Measurements from ENCODE around the gene SCAMP1.
"Not testable (repeated sequence)": the region's sequence is repeated elsewhere in the genome, so short reads cannot be mapped to it uniquely, and the experiment has no call there.

SCAMP1 gene

DNA sequence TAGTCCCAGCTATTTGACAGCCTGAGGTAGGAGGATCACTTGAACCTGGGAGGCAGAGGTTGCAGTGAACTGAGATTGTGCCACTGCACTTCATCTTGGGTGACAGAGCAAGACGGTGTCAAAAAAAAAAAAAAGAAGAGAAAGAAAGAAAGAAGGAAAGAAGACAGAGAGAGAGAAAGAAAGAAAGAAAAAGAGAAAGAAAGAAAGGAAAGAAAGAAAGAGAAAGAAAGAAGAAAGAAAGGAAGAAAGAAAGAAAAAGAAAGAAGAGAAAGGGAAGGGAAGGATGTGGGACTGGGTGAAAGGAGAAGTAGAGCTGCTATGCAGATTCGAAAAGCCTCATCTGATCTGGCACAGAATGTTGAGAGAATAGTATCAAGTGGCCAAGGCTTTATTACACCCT, 23.7 kb upstream of the SCAMP1 start:
- no peak overlapping the region for H3K27ac ChIP-seq (ENCODE audit: low read length)
- peaks cover 28% of the 10 kb centered on the region for H3K27me3 ChIP-seq (ENCODE audit: control insufficient read depth, insufficient read depth, low read length)
- no peaks in the 10 kb centered on the region for H3K36me3 ChIP-seq (ENCODE audit: control insufficient read depth, low read depth, low read length)
- H3K4me3 ChIP-seq (ENCODE audit: low read length) = no peak overlapping the region
- no peaks in the 10 kb centered on the region for H3K9me3 ChIP-seq (ENCODE audit: control insufficient read depth, low read depth, low read length)
- H3K4me1 ChIP-seq (ENCODE audit: control insufficient read depth, low read depth, low read length) = peaks cover 8% of the 10 kb centered on the region
- H3K9ac ChIP-seq (ENCODE audit: low read length) = no peak overlapping the region

DNA sequence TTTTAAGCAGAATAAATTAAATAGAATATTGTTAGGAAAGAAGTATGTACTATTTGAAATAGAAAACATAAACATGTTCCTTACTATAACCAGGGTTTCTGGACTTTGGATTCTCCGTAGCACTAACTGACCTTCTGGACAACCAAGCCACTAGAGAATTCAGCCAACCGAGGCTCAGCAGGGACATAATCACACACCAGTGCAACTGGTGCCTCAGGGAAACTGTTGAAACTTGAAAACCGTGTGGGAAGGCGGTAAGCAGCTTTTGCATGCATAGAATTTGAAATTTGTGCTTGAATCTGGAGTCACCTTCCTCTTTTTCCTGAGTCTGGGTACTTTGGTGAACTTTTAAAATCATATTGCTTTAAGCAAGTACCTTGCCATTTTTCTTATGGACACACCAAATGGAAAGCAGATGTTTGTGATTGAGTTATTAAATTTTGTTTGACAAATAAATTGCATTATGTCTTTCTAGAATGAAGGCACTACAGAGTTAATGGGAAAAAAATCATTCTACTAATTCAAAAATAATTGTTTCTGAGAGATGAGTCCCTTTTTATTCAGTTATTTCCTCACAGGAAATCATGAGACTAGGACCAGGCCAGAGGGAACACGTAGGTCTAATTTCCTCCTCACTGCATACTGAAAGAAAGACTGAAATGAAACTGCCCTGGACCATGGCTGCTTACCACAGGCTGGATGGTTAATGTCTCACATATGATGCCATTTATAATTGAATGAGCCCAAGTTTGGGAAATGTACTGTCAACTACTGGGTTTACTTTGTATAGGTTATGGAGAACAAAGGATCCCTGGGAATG, 20.6 kb upstream of the SCAMP1 start:
- Histone ChIP-seq H3K27ac (ENCODE audit: low read length) (no peak overlapping the region), H3K9ac (ENCODE audit: low read length) (no peak overlapping the region), H3K4me3 (ENCODE audit: low read length) (no peak overlapping the region), H3K4me1 (ENCODE audit: control insufficient read depth, low read depth, low read length) (peaks cover 11% of the 10 kb centered on the region), H3K36me3 (ENCODE audit: control insufficient read depth, low read depth, low read length) (no peaks in the 10 kb centered on the region), H3K9me3 (ENCODE audit: control insufficient read depth, low read depth, low read length) (peaks cover 6% of the 10 kb centered on the region), H3K27me3 (ENCODE audit: control insufficient read depth, insufficient read depth, low read length) (peaks cover 55% of the 10 kb centered on the region)

DNA sequence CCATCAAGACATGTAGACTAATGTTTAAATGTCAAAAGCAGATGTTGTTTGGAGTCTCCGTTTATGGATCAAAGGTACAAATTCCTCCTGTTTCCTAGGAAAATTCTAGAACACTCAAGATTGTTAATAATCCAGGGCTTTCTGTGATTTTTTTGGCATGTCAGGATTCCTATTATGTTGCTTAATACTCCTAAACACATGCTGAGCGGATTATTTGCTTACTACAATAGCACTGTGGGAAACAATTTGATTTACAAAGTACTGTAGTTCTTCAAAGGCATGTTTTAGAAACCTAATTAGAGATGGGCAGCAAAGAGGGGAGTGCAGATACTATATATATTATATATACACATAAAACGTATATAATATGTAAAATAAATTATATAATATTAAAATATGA, 19.0 kb upstream of the SCAMP1 start:
- Histone ChIP-seq H3K27me3 (ENCODE audit: control insufficient read depth, insufficient read depth, low read length) (peaks cover 66% of the 10 kb centered on the region), H3K4me3 (ENCODE audit: low read length) (no peak overlapping the region), H3K36me3 (ENCODE audit: control insufficient read depth, low read depth, low read length) (no peaks in the 10 kb centered on the region)

GRCh38 chr5:78345485-78345884, 14.9 kb upstream of the SCAMP1 start:
- Histone ChIP-seq H3K27ac (ENCODE audit: low read length) (no peak overlapping the region), H3K9ac (ENCODE audit: low read length) (no peak overlapping the region), H3K4me1 (ENCODE audit: control insufficient read depth, low read depth, low read length) (peaks cover 17% of the 10 kb centered on the region), H3K27me3 (ENCODE audit: control insufficient read depth, insufficient read depth, low read length) (peaks cover 50% of the 10 kb centered on the region), H3K36me3 (ENCODE audit: control insufficient read depth, low read depth, low read length) (no peaks in the 10 kb centered on the region), H3K4me3 (ENCODE audit: low read length) (no peak overlapping the region), H3K9me3 (ENCODE audit: control insufficient read depth, low read depth, low read length) (peaks cover 6% of the 10 kb centered on the region)

More for the DNA sequence above, 19.0 kb upstream of the SCAMP1 start:
- no peak overlapping the region for H3K9ac ChIP-seq (ENCODE audit: low read length)
- H3K9me3 ChIP-seq (ENCODE audit: control insufficient read depth, low read depth, low read length) = peaks cover 6% of the 10 kb centered on the region
- no peak overlapping the region for H3K27ac ChIP-seq (ENCODE audit: low read length)
- H3K4me1 ChIP-seq (ENCODE audit: control insufficient read depth, low read depth, low read length) = peaks cover 11% of the 10 kb centered on the region

- Histone ChIP-seq H3K9me3 (ENCODE audit: control insufficient read depth, low read depth, low read length) (no peaks in the 10 kb centered on the region), H3K4me3 (ENCODE audit: low read length) (no peak overlapping the region), H3K9ac (ENCODE audit: low read length) (no peak overlapping the region), H3K27me3 (ENCODE audit: control insufficient read depth, insufficient read depth, low read length) (no peaks in the 10 kb centered on the region), H3K4me1 (ENCODE audit: control insufficient read depth, low read depth, low read length) (no peaks in the 10 kb centered on the region), H3K27ac (ENCODE audit: low read length) (no peak overlapping the region), H3K36me3 (ENCODE audit: control insufficient read depth, low read depth, low read length) (no peaks in the 10 kb centered on the region)
Observed at GRCh38 chr5:78353520-78353919, 6.9 kb upstream of the SCAMP1 start.

- no peak overlapping the region for H3K9ac ChIP-seq (ENCODE audit: low read length)
- no peak overlapping the region for H3K27ac ChIP-seq (ENCODE audit: low read length)
- no peaks in the 10 kb centered on the region for H3K36me3 ChIP-seq (ENCODE audit: control insufficient read depth, low read depth, low read length)
- no peaks in the 10 kb centered on the region for H3K4me1 ChIP-seq (ENCODE audit: control insufficient read depth, low read depth, low read length)
- no peaks in the 10 kb centered on the region for H3K27me3 ChIP-seq (ENCODE audit: control insufficient read depth, insufficient read depth, low read length)
- no peak overlapping the region for H3K4me3 ChIP-seq (ENCODE audit: low read length)
- no peaks in the 10 kb centered on the region for H3K9me3 ChIP-seq (ENCODE audit: control insufficient read depth, low read depth, low read length)
Observed at GRCh38 chr5:78354066-78354670, 6.2 kb upstream of the SCAMP1 start.

- Histone ChIP-seq H3K27ac (ENCODE audit: low read length) (no peak overlapping the region), H3K36me3 (ENCODE audit: control insufficient read depth, low read depth, low read length) (no peaks in the 10 kb centered on the region), H3K27me3 (ENCODE audit: control insufficient read depth, insufficient read depth, low read length) (no peaks in the 10 kb centered on the region)
Observed at GRCh38 chr5:78355561-78355960, 4.9 kb upstream of the SCAMP1 start.

DNA sequence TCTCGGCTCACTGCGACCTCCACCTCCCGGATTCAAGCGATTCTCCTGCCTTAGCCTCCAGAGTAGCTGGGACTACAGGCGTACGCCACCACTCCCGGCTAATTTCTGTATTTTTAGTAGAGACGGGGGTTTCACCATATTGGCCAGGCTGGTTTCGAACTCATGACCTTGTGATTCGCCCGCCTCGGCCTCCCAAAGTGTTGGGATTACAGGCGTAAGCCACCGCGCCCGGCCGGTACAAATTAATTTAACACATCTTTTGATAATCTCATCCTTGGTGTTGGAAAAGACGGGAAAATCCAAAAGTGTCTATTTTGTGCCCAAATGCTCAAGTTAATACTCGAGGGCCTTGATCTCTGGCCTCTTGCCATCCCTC, 974 bp upstream of the SCAMP1 start:
- Histone ChIP-seq H3K4me3 (ENCODE audit: low read length) (peak overlapping the region; percentile 95), H3K4me1 (ENCODE audit: control insufficient read depth, low read depth, low read length) (peaks cover 10% of the 10 kb centered on the region)
- H3K36me3 ChIP-seq (ENCODE audit: control insufficient read depth, low read depth, low read length); H3K27me3 ChIP-seq (ENCODE audit: control insufficient read depth, insufficient read depth, low read length); H3K27ac ChIP-seq (ENCODE audit: low read length); H3K9me3 ChIP-seq (ENCODE audit: control insufficient read depth, low read depth, low read length); H3K9ac ChIP-seq (ENCODE audit: low read length): not testable (repeated sequence)

More at GRCh38 chr5:78355561-78355960, 4.9 kb upstream of the SCAMP1 start:
- no peak overlapping the region for H3K4me3 ChIP-seq (ENCODE audit: low read length)
- H3K4me1 ChIP-seq (ENCODE audit: control insufficient read depth, low read depth, low read length) = no peaks in the 10 kb centered on the region
- no peaks in the 10 kb centered on the region for H3K9me3 ChIP-seq (ENCODE audit: control insufficient read depth, low read depth, low read length)
- H3K9ac ChIP-seq (ENCODE audit: low read length) = no peak overlapping the region

DNA sequence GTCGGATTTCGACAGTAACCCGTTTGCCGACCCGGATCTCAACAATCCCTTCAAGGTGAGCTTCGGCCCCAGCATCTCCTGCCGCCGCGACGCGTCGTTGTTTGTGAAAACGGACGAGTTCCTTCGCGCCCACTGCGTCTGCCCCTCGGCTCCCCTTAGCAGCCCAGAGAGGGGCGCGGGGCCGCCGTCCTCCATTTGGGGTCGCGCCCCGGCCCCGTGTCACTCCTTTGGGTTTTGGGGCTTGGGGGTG, 182 bp downstream of the SCAMP1 start:
- no peaks in the 10 kb centered on the region for H3K9me3 ChIP-seq (ENCODE audit: control insufficient read depth, low read depth, low read length)
- no peaks in the 10 kb centered on the region for H3K36me3 ChIP-seq (ENCODE audit: control insufficient read depth, low read depth, low read length)
- H3K4me1 ChIP-seq (ENCODE audit: control insufficient read depth, low read depth, low read length) = peaks cover 10% of the 10 kb centered on the region
- H3K9ac ChIP-seq (ENCODE audit: low read length) = peak overlapping the region; percentile 88
- H3K4me3 ChIP-seq (ENCODE audit: low read length) = peak overlapping the region; percentile 95
- H3K27me3 ChIP-seq (ENCODE audit: control insufficient read depth, insufficient read depth, low read length) = no peaks in the 10 kb centered on the region
- no peak overlapping the region for H3K27ac ChIP-seq (ENCODE audit: low read length)

DNA sequence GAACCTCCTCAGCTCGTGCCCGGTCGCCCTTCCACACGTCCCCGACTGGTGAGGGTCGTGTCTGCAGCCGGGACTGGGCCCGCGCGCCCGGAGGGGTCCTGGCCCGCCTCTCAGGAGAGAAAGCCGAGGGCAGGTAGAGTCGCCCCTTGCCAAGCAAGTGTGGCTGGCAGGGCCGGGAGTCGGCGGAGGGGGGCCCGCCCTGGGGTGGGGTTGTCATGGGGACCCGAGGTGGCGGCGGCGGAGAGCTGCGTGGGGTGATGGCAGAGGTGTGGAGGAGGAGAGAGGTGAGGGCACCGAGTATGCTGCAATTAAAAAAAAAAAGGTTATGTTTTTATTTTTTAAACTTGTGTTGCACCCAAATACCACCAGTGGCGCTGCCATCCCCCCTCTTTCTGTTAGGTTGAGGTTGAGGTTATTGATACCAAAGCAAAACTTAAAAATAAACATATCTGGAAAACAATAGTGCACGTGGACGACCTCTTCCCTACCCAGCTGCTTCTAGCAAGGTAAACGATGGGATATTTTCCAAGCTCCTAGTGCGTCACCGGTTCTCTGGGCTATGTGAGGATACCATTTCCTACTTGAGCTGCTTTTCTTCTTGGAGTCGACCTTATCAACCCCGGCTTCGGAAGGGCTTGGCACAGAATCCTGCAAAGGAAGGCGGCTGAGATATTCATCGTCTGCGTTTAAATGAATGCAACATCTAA, 660 bp downstream of the SCAMP1 start:
- Histone ChIP-seq H3K4me3 (ENCODE audit: low read length) (peak overlapping the region; percentile 95), H3K9ac (ENCODE audit: low read length) (peak overlapping the region; percentile 88), H3K27me3 (ENCODE audit: control insufficient read depth, insufficient read depth, low read length) (no peaks in the 10 kb centered on the region), H3K9me3 (ENCODE audit: control insufficient read depth, low read depth, low read length) (no peaks in the 10 kb centered on the region), H3K27ac (ENCODE audit: low read length) (no peak overlapping the region), H3K4me1 (ENCODE audit: control insufficient read depth, low read depth, low read length) (peaks cover 10% of the 10 kb centered on the region), H3K36me3 (ENCODE audit: control insufficient read depth, low read depth, low read length) (no peaks in the 10 kb centered on the region)

DNA sequence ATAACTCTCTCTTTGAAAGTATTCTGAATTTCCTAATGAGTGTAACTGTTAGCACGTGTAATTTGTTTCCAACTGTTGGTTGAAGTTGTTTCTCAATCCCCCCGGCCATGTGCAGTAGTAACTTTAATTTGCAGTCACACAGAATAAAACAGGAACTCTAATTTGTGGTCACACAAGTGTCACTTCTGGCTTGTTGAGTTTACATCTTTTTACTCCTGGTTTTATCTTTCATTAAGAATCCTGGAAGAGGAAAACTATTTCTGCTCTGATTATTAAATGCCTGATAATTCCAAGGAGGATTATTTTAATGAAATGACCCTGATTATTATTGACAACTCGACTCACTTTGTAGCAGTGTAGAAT, 1.2 kb downstream of the SCAMP1 start:
- H3K4me1 ChIP-seq (ENCODE audit: control insufficient read depth, low read depth, low read length) = peaks cover 10% of the 10 kb centered on the region
- H3K9ac ChIP-seq (ENCODE audit: low read length) = peak overlapping the region; percentile 88
- H3K27me3 ChIP-seq (ENCODE audit: control insufficient read depth, insufficient read depth, low read length) = no peaks in the 10 kb centered on the region
- H3K27ac ChIP-seq (ENCODE audit: low read length) = no peak overlapping the region
- no peaks in the 10 kb centered on the region for H3K9me3 ChIP-seq (ENCODE audit: control insufficient read depth, low read depth, low read length)
- peak overlapping the region; percentile 95 for H3K4me3 ChIP-seq (ENCODE audit: low read length)
- H3K36me3 ChIP-seq (ENCODE audit: control insufficient read depth, low read depth, low read length) = no peaks in the 10 kb centered on the region

DNA sequence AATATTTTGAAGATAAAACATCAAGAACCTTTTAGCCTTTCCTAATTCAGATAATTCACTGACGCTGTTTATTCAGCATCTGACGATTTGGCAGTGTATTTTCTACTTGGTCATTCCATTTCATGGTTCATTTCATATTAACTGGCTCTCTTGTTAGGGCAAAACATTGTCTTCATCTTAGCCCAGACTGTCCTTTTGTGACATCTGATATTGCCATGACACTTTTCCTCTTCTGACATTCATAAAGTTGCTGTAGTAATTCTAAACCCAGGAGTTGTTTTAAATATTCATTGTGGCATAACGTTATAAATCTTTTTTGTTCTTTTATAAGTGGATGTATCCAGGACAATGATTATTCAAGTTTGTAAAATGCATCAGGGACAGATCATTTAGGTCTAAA, 1.8 kb downstream of the SCAMP1 start:
- Histone ChIP-seq H3K4me3 (ENCODE audit: low read length) (no peak overlapping the region), H3K36me3 (ENCODE audit: control insufficient read depth, low read depth, low read length) (no peaks in the 10 kb centered on the region), H3K9me3 (ENCODE audit: control insufficient read depth, low read depth, low read length) (no peaks in the 10 kb centered on the region), H3K4me1 (ENCODE audit: control insufficient read depth, low read depth, low read length) (peaks cover 10% of the 10 kb centered on the region), H3K27me3 (ENCODE audit: control insufficient read depth, insufficient read depth, low read length) (no peaks in the 10 kb centered on the region), H3K27ac (ENCODE audit: low read length) (no peak overlapping the region), H3K9ac (ENCODE audit: low read length) (no peak overlapping the region)
